Neutrophil (primary cell): ENCODE results near the gene ROR2.

ENCODE experiments used
- H3K27ac ChIP-seq: fragments of 200-600 bp; sonication (generic); 2 replicates; pipeline ENCODE4 v1.5.1; 2016; ENCODE audit warnings: mild to moderate bottlenecking, moderate library complexity
- H3K27me3 ChIP-seq: fragments of 200-600 bp; sonication (generic); 2 replicates; pipeline ENCODE4 v1.6.0; 2016; ENCODE audit warnings: mild to moderate bottlenecking
- H3K36me3 ChIP-seq: fragments of 200-600 bp; sonication (generic); 2 replicates; pipeline ENCODE4 v1.5.1; 2017
- H3K4me1 ChIP-seq, 2 experiments: fragments of 200-600 bp in 1 of 2; sonication (generic) in 1 of 2; 1 replicate in 1 of 2; 2 replicates in 1 of 2; pipeline versions ENCODE4 v1.5.1 to v1.6.1; 2013 to 2016; ENCODE audit warnings: low read depth in 1 of 2, low read length in 1 of 2, mild to moderate bottlenecking in 1 of 2, moderate library complexity in 1 of 2; ENCODE audit not compliant: control insufficient read depth in 1 of 2, insufficient read depth in 1 of 2
- H3K4me3 ChIP-seq, 2 experiments: fragments of 200-600 bp in 1 of 2; sonication (generic) in 1 of 2; 1 replicate in 1 of 2; 2 replicates in 1 of 2; pipeline ENCODE4 v1.5.1; 2013 to 2016; ENCODE audit warnings: low read depth in 1 of 2, low read length in 1 of 2, mild to moderate bottlenecking in 1 of 2, moderate library complexity in 1 of 2
- H3K9me3 ChIP-seq: fragments of 200-600 bp; sonication (generic); 2 replicates; pipeline ENCODE4 v1.5.1; 2016
- CTCF ChIP-seq: fragments of 200-600 bp; sonication (generic); IDR thresholded peaks from 2 replicates; pipeline ENCODE4 v1.5.1; 2016; ENCODE audit warnings: antibody characterized with exemption

ROR2 gene

GRCh38 chr9:91903126-91903911 lies 46.7 kb downstream of the ROR2 start:
- Histone ChIP-seq H3K36me3 (no peaks in the 10 kb centered on the region), H3K27ac (no peak overlapping the region), H3K27me3 (peaks cover 24% of the 10 kb centered on the region), H3K9me3 (no peaks in the 10 kb centered on the region), H3K4me3 (no peak overlapping the region), H3K4me1 (peaks cover 10 to 21% of the 10 kb centered on the region in 2 experiments)
- TF ChIP-seq CTCF: no peak

- peaks cover 10 to 23% of the 10 kb centered on the region in 2 experiments for H3K4me1 ChIP-seq
- peaks cover 17% of the 10 kb centered on the region for H3K27me3 ChIP-seq
- no peaks in the 10 kb centered on the region for H3K36me3 ChIP-seq
- no peak for TF ChIP-seq CTCF
- H3K27ac ChIP-seq: no peak overlapping the region
- no peaks in the 10 kb centered on the region for H3K9me3 ChIP-seq
- H3K4me3 ChIP-seq: no peak overlapping the region
Measured at GRCh38 chr9:91902475-91903125, 47.4 kb downstream of the ROR2 start.

GRCh38 chr9:91900797-91901177 lies 49.2 kb downstream of the ROR2 start:
- no peaks in the 10 kb centered on the region for H3K9me3 ChIP-seq
- H3K27me3 ChIP-seq: no peaks in the 10 kb centered on the region
- H3K4me1 ChIP-seq: peaks cover 0 to 17% of the 10 kb centered on the region in 2 experiments
- no peak overlapping the region for H3K27ac ChIP-seq
- TF ChIP-seq CTCF: no peak
- no peaks in the 10 kb centered on the region for H3K36me3 ChIP-seq
- H3K4me3 ChIP-seq: no peak overlapping the region

- no peaks in the 10 kb centered on the region for H3K36me3 ChIP-seq
- H3K4me1 ChIP-seq: peaks cover 0 to 17% of the 10 kb centered on the region in 2 experiments
- no peaks in the 10 kb centered on the region for H3K9me3 ChIP-seq
- no peaks in the 10 kb centered on the region for H3K27me3 ChIP-seq
- H3K27ac ChIP-seq: no peak overlapping the region
- no peak overlapping the region for H3K4me3 ChIP-seq
- TF ChIP-seq CTCF: no peak
Measured at GRCh38 chr9:91900055-91900796, 49.8 kb downstream of the ROR2 start.

- peaks cover 0 to 17% of the 10 kb centered on the region in 2 experiments for H3K4me1 ChIP-seq
- no peak overlapping the region for H3K4me3 ChIP-seq
- no peak overlapping the region for H3K27ac ChIP-seq
- no peaks in the 10 kb centered on the region for H3K36me3 ChIP-seq
- H3K27me3 ChIP-seq: no peaks in the 10 kb centered on the region
- no peak for TF ChIP-seq CTCF
- H3K9me3 ChIP-seq: no peaks in the 10 kb centered on the region
Measured at GRCh38 chr9:91899594-91899993, 50.4 kb downstream of the ROR2 start.
